H1 (cell line): ENCODE results near the gene MMP24OS. TPM values are rescaled to one million over a fixed set of nuclear protein-coding genes. Genes with fewer than 3 reads are reported as not detected.

Experiments used
- CTCF ChIA-PET: fragments of 300-600 bp; sonication (Branson Sonifier 250); formaldehyde crosslinking; loops from one replicate; lab custom pipeline; 2021; ENCODE audit not compliant: partially characterized antibody; lab: Charles Lee
- POLR2A ChIA-PET: fragments of 300-600 bp; sonication (Branson Sonifier 250); formaldehyde crosslinking; loops from one replicate; lab custom pipeline; 2021; ENCODE audit warnings: inconsistent platforms; ENCODE audit not compliant: partially characterized antibody; lab: Charles Lee
- DNase-seq, 2 experiments: peaks; one replicate each; pipeline versions ENCODE4 v3.0.0 to v3.0.0-alpha.2; 2010 to 2022; ENCODE audit warnings: low spot score in 2 of 2, low read depth in 1 of 2, mixed read lengths in 1 of 2
- FAIRE-seq: peaks from 2 replicates; lab custom pipeline; 2011; peaks lifted over from hg19 to GRCh38; lab: Jason Lieb, UNC
- H2AFZ ChIP-seq: 2 replicates; pipeline ENCODE4 v1.8.1; 2012; ENCODE audit warnings: low read length, inconsistent platforms
- H2AK5ac ChIP-seq: 2 replicates; pipeline ENCODE4 v1.6.1; 2013; ENCODE audit warnings: low read depth, low read length
- H2BK120ac ChIP-seq: replicated peaks from 2 replicates; pipeline ENCODE3; 2013; ENCODE audit warnings: low read depth, low read length, inconsistent platforms
- H2BK12ac ChIP-seq: 2 replicates; pipeline ENCODE4 v1.6.1; 2013; ENCODE audit warnings: low read depth, low read length
- H2BK15ac ChIP-seq: 2 replicates; pipeline ENCODE4 v1.6.1; 2013; ENCODE audit warnings: low read length
- H2BK20ac ChIP-seq: 2 replicates; pipeline ENCODE4 v1.6.1; 2013; ENCODE audit warnings: low read length
- H2BK5ac ChIP-seq: 2 replicates; pipeline ENCODE4 v1.6.1; 2013; ENCODE audit warnings: low read depth, low read length
- H3K14ac ChIP-seq: 2 replicates; pipeline ENCODE4 v1.6.1; 2013; ENCODE audit warnings: inconsistent platforms; ENCODE audit not compliant: insufficient read length
- H3K18ac ChIP-seq: 2 replicates; pipeline ENCODE4 v1.6.1; 2013; ENCODE audit warnings: low read length; ENCODE audit errors: extremely low read depth
- H3K23ac ChIP-seq: 2 replicates; pipeline ENCODE4 v1.6.1; 2013; ENCODE audit warnings: inconsistent platforms; ENCODE audit not compliant: insufficient read length
- H3K23me2 ChIP-seq: 2 replicates; pipeline ENCODE4 v1.6.1; 2013; ENCODE audit warnings: low read depth, low read length
- H3K27ac ChIP-seq: 2 replicates; pipeline ENCODE4 v1.6.1; 2011; ENCODE audit warnings: low read depth, low read length, inconsistent platforms
- H3K27me3 ChIP-seq, 4 experiments: replicated peaks in 1 of 4; 1 replicate in 1 of 4; 2 replicates in 3 of 4; pipeline versions ENCODE4 v1.6.1 to v1.8.1; 2011 to 2013; ENCODE audit warnings: low read length in 3 of 4, mild to moderate bottlenecking in 3 of 4, inconsistent platforms in 2 of 4, mixed read lengths in 2 of 4, moderate library complexity in 1 of 4; ENCODE audit not compliant: control insufficient read depth in 3 of 4, insufficient read depth in 3 of 4; ENCODE audit errors: extremely low read depth in 1 of 4
- H3K36me3 ChIP-seq, 4 experiments: 2 replicates each; pipeline versions ENCODE4 v1.6.1 to v1.8.1; 2011 to 2013; ENCODE audit warnings: mild to moderate bottlenecking in 4 of 4, low read length in 3 of 4, moderate library complexity in 2 of 4, control low read depth in 1 of 4, inconsistent platforms in 1 of 4; ENCODE audit not compliant: insufficient read depth in 4 of 4, control insufficient read depth in 2 of 4
- H3K4ac ChIP-seq: replicated peaks from 2 replicates; pipeline ENCODE3; 2013; ENCODE audit warnings: low read length, low read depth, mixed read lengths, inconsistent platforms; ENCODE audit not compliant: insufficient read length
- H3K4me1 ChIP-seq, 4 experiments: replicated peaks in 1 of 4; 1 replicate in 1 of 4; 2 replicates in 3 of 4; pipeline versions ENCODE4 v1.6.1 to v1.8.1; 2011 to 2013; ENCODE audit warnings: low read length in 3 of 4, inconsistent platforms in 2 of 4, mixed read lengths in 1 of 4; ENCODE audit not compliant: insufficient read depth in 4 of 4, control insufficient read depth in 3 of 4
- H3K4me2 ChIP-seq, 2 experiments: 2 replicates each; pipeline versions ENCODE4 v1.6.1 to v1.8.1; 2011 to 2013; ENCODE audit warnings: low read depth in 2 of 2, low read length in 2 of 2, control low read depth in 1 of 2, inconsistent platforms in 1 of 2, mild to moderate bottlenecking in 1 of 2; ENCODE audit not compliant: insufficient read depth in 1 of 2
- H3K4me3 ChIP-seq, 4 experiments: fragments of 200-600, 300-600 bp in 1 of 4; sonication (generic), shearing (Covaris generic), sonication (Bioruptor Twin) in 1 of 4; 2 replicates each; pipeline versions ENCODE4 v1.5.1 to v1.8.1; 2011 to 2016; ENCODE audit warnings: low read length in 4 of 4, low read depth in 3 of 4, control low read depth in 2 of 4, inconsistent platforms in 2 of 4, mild to moderate bottlenecking in 2 of 4, mixed read lengths in 1 of 4, moderate library complexity in 1 of 4; ENCODE audit not compliant: insufficient read depth in 2 of 4; ENCODE audit errors: extremely low read depth in 1 of 4
- H3K56ac ChIP-seq: replicated peaks from 2 replicates; pipeline ENCODE3; 2013; ENCODE audit warnings: low read depth, mild to moderate bottlenecking, mixed read lengths, low read length, inconsistent platforms; ENCODE audit not compliant: insufficient read length
- H3K79me1 ChIP-seq: 2 replicates; pipeline ENCODE4 v1.6.1; 2013; ENCODE audit warnings: low read depth, low read length, control low read depth
- H3K79me2 ChIP-seq, 2 experiments: 2 replicates each; pipeline versions ENCODE4 v1.6.1 to v1.8.1; 2012 to 2013; ENCODE audit warnings: low read length in 2 of 2, mild to moderate bottlenecking in 2 of 2, inconsistent platforms in 1 of 2; ENCODE audit not compliant: insufficient read depth in 2 of 2, control insufficient read depth in 1 of 2
- H3K9ac ChIP-seq, 4 experiments: replicated peaks in 1 of 4; 1 replicate in 1 of 4; 2 replicates in 3 of 4; pipeline versions ENCODE4 v1.6.1 to v1.8.1; 2011 to 2013; ENCODE audit warnings: low read depth in 3 of 4, low read length in 3 of 4, control low read depth in 2 of 4, mild to moderate bottlenecking in 2 of 4, moderate library complexity in 2 of 4, inconsistent platforms in 1 of 4; ENCODE audit errors: extremely low read depth in 1 of 4
- H3K9me3 ChIP-seq, 2 experiments: 2 replicates each; pipeline versions ENCODE4 v1.6.1 to v1.8.1; 2012 to 2013; ENCODE audit warnings: mild to moderate bottlenecking in 2 of 2, moderate library complexity in 2 of 2, control low read depth in 1 of 2, inconsistent platforms in 1 of 2, low read depth in 1 of 2, low read length in 1 of 2, mixed read lengths in 1 of 2; ENCODE audit not compliant: insufficient read depth in 2 of 2
- H4K20me1 ChIP-seq, 2 experiments: replicated peaks in 1 of 2; 2 replicates each; pipeline versions ENCODE3 to v1.8.1; 2011 to 2013; ENCODE audit warnings: inconsistent platforms in 2 of 2, low read length in 2 of 2, mild to moderate bottlenecking in 1 of 2; ENCODE audit not compliant: insufficient read depth in 2 of 2, control insufficient read depth in 1 of 2
- H4K5ac ChIP-seq: 2 replicates; pipeline ENCODE4 v1.6.1; 2013; ENCODE audit warnings: low read length, low read depth, mixed read lengths, inconsistent platforms; ENCODE audit not compliant: insufficient read length
- H4K8ac ChIP-seq: 2 replicates; pipeline ENCODE4 v1.8.0; 2013; ENCODE audit warnings: mild to moderate bottlenecking, moderate library complexity, low read length, inconsistent platforms; ENCODE audit not compliant: insufficient read depth; ENCODE audit errors: extremely low read depth
- H4K91ac ChIP-seq: replicated peaks from 2 replicates; pipeline ENCODE3; 2013; ENCODE audit warnings: low read length, mixed read lengths, inconsistent platforms; ENCODE audit not compliant: insufficient read length
- BRCA1 ChIP-seq: IDR thresholded peaks from 2 replicates; pipeline ENCODE4 v1.6.1; 2012; ENCODE audit warnings: low read depth, low read length, improper control_type of control experiment
- CEBPB ChIP-seq: IDR thresholded peaks from 2 replicates; pipeline ENCODE4 v1.6.1; 2012; ENCODE audit warnings: low read depth, low read length
- JUND ChIP-seq: IDR thresholded peaks from 2 replicates; pipeline ENCODE4 v1.6.1; 2011; ENCODE audit warnings: mild to moderate bottlenecking, improper control_type of control experiment, low read length
- POLR2AphosphoS5 ChIP-seq: IDR thresholded peaks from 2 replicates; pipeline ENCODE4 v1.6.1; 2011; ENCODE audit warnings: low read depth, low read length
- POU5F1 ChIP-seq: IDR thresholded peaks from 2 replicates; pipeline ENCODE4 v1.6.1; 2011; ENCODE audit warnings: low read depth, mild to moderate bottlenecking, low read length, moderate library complexity
- RBBP5 ChIP-seq: IDR thresholded peaks from 2 replicates; pipeline ENCODE4 v1.7.1; 2012; ENCODE audit warnings: low read depth, mild to moderate bottlenecking, inconsistent platforms, low read length, moderate library complexity, borderline replicate concordance
- RNF2 ChIP-seq: fragments of 200-900, 300-1000 bp; sonication (generic); IDR thresholded peaks from 2 replicates; pipeline ENCODE4 v1.7.1; 2016; ENCODE audit warnings: borderline replicate concordance, low read depth, mild to moderate bottlenecking, antibody characterized with exemption, low read length; ENCODE audit not compliant: poor library complexity, severe bottlenecking; ENCODE audit errors: missing control alignments
- RXRA ChIP-seq: IDR thresholded peaks from 2 replicates; pipeline ENCODE4 v1.6.1; 2011; ENCODE audit warnings: low read depth, mild to moderate bottlenecking, low read length, moderate library complexity; ENCODE audit not compliant: insufficient read depth
- SP4 ChIP-seq: IDR thresholded peaks from 2 replicates; pipeline ENCODE4 v1.6.1; 2012; ENCODE audit warnings: low read length, inconsistent platforms
- SRF ChIP-seq: IDR thresholded peaks from 2 replicates; pipeline ENCODE4 v1.6.1; 2011; ENCODE audit warnings: mild to moderate bottlenecking, low read depth, low read length, moderate library complexity
- TAF1 ChIP-seq: IDR thresholded peaks from 2 replicates; pipeline ENCODE4 v1.6.1; 2011; ENCODE audit warnings: mild to moderate bottlenecking, low read depth, low read length
- WGBS, 2 experiments: shearing (Covaris generic) in 1 of 2; methylation state at CpG; one replicate each; pipeline versions ENCODE4 v1.1.6 to v1.1.7; 2013 to 2015; ENCODE audit warnings: low lambda C conversion rate in 2 of 2, mixed read lengths in 2 of 2, inconsistent platforms in 1 of 2, low coverage in 1 of 2, missing lambda C conversion rate in 1 of 2; ENCODE audit not compliant: insufficient replicate concordance in 2 of 2, insufficient coverage in 1 of 2, insufficient read length in 1 of 2; ENCODE audit errors: extremely low coverage in 1 of 2, missing lambda C conversion rate in 1 of 2; 5-methylcytosine and 5-hydroxymethylcytosine counted together
- polyA plus RNA-seq, 7 experiments: library from polyadenylated mRNA; depleted of rRNA in 3 of 7; stranded (reverse) in 5 of 7; unstranded in 2 of 7; fragments of >200 nt in 5 of 7; fragments of 200-250 nt in 2 of 7; gene quantifications; 1 replicate in 5 of 7; 2 replicates in 1 of 7; 4 replicates in 1 of 7; pipeline versions ENCODE4 v1.2.1 to v1.2.3, GENCODE V29; 2011 to 2013; ENCODE audit warnings: missing spikeins in 2 of 7, mixed read lengths in 2 of 7
- total RNA-seq: library from RNA; stranded (reverse); fragmentation: NEBNext Ultra II Directional; extraction: Animal tissue kit (Norgen Biotek cat#: 25700); gene quantifications from 2 replicates; pipeline ENCODE4 v1.2.1, GENCODE V29; 2021

The MMP24OS gene
- total and polyA plus RNA-seq, 2 of the 8 experiments (the other 6 are each of a cell fraction or from before 2014, with no cell fraction given) = 19.0 to 21.3 TPM

DNA sequence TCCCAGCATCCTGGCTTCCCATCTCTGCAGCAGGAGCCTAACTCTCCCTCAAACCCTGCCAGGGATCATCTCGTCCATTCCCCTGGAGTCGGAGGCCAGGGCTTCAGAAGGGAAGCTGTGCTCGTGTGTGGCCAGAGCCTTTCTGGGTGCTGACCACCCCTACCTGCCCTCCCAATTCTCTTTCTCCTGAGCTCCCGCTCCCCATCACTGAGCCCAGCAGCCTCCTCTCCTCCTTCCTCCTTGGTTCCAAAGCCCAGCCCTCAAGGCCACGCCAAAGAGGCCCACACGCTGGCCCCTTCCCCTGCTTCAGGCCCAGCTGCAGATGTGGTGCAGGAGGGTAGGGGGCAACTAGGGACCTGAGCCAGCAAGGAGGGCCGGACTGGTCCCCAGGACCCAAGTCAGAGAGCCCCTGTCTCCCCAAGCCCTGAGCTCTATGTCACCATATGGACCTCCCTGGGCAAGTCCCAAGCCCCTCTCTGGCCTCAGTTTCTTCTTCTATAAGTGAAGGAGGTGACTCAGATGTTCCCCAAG, 13.0 kb upstream of the MMP24OS start:
- H3K56ac ChIP-seq = no peak overlapping the region
- DNase-seq = no peak
- H3K4me3 ChIP-seq = no peak overlapping the region
- H3K79me2 ChIP-seq = no peaks in the 10 kb centered on the region
- H3K23me2 ChIP-seq = no peaks in the 10 kb centered on the region
- H3K18ac ChIP-seq = no peak overlapping the region
- H2BK20ac ChIP-seq = no peak overlapping the region
- no peak overlapping the region for H4K5ac ChIP-seq
- H3K23ac ChIP-seq = no peak overlapping the region
- no peak overlapping the region for H3K4me2 ChIP-seq
- no peak overlapping the region for H2BK120ac ChIP-seq
- H3K27me3 ChIP-seq = no peaks in the 10 kb centered on the region
- no peaks in the 10 kb centered on the region for H4K20me1 ChIP-seq
- no peak overlapping the region for H3K14ac ChIP-seq
- no peak overlapping the region for H3K27ac ChIP-seq
- H2AFZ ChIP-seq = no peak overlapping the region
- no peak overlapping the region for H2BK12ac ChIP-seq
- H2BK15ac ChIP-seq = no peak overlapping the region
- no peak overlapping the region for H3K9ac ChIP-seq
- POLR2A ChIA-PET = interaction anchor here (0.5 to 5.7 kb wide), 3 partner anchors 12 to 144 kb away, joined by 4 to 39 read pairs (median 5); partner anchors contain the start of genes EDEM2 and MMP24OS
- no peak for TF ChIP-seq SP4
- TF ChIP-seq SRF = no peak
- no peak for TF ChIP-seq RXRA
- no peak for TF ChIP-seq POU5F1
- TF ChIP-seq BRCA1 = no peak
- TF ChIP-seq RNF2 = no peak
- TF ChIP-seq RBBP5 = no peak
- no peak for TF ChIP-seq CEBPB
- no peak for TF ChIP-seq TAF1
- TF ChIP-seq JUND = no peak
- no peak for TF ChIP-seq POLR2AphosphoS5
- TF ChIP-seq, all 59 proteins: peak for 0
- no peaks in the 10 kb centered on the region for H3K9me3 ChIP-seq
- H2AK5ac ChIP-seq = no peak overlapping the region
- H3K36me3 ChIP-seq = no peaks in the 10 kb centered on the region
- peak overlapping the region; percentile 71; the same call in 1 of the 2 replicates for H4K8ac ChIP-seq
- H3K79me1 ChIP-seq = no peaks in the 10 kb centered on the region
- no peak overlapping the region for H3K4ac ChIP-seq
- H4K91ac ChIP-seq = no peak overlapping the region
- no peaks in the 10 kb centered on the region; a peak in 2 of 7 replicates for H3K4me1 ChIP-seq
- no peak overlapping the region for H2BK5ac ChIP-seq
- no peak for FAIRE-seq
- 83% methylated on average over 7 of the region's 7 CpGs; no CpG with 5 or more reads in 1 of the 2 experiments for WGBS, 2 experiments
- CTCF ChIA-PET = interaction anchor here (1.3 to 11.5 kb wide), 3 partner anchors 11 to 22 kb away, joined by 3 to 130 read pairs (median 4); no protein-coding TSS in a partner anchor
